ENCODE measurements around the gene ADGRL2. TPM values are rescaled to one million over a fixed set of nuclear protein-coding genes. Genes with fewer than 3 reads are reported as not detected.

ADGRL2 gene
- polyA plus RNA-seq, 4 donors = 151 to 477 (median 201) TPM

DNA sequence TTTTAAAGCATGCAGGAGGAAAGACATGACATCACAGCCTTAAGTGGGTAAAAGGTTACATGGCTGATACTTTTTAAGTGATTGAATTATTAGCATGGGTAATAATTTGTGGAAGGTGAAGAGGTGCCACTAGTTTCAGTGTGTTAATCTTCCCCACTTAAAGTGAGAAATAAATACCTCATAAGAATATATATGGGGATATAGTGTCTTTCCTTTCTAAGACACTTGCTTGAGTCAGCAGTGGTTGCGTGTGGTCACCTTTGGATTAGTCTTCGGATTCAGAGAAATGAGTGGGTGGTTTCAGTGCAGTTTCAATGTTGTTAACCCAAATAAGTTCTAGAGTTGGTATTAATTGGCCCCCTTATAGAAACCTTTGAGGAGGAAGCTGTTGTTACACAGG is 94.1 kb downstream of the ADGRL2 start:
- DNase-seq (ENCODE audit: low read depth in 4 of 4, low spot score in 3 of 4) = no peak

DNA sequence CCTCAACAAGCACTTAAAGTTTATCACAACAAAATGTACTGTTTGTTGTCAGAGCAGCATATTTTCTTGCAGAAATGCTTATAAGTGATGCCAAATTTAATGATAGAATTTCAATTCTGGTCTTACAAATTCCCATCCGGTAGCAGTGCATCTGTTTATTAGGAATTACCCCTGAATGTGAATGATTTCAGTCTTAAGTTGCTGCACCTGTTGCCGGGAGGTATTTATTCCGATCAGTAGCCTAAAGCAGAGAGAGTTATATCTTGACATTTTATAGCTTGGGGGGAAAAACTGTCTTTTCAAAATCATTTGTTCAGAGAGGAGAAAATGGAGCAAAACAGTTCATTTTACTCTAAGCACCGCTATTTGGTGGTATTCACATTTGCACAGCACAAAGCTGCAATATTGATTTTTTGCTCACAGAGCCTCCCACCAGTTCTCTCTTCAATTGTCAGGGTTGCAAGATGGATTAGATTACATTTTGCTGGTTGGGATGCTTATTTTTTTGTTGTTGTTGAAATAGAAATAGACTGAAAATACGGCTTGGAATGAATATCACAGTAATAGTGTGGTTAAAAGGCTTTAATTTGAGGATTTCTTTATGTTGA is 98.6 kb downstream of the ADGRL2 start:
- DNase-seq (ENCODE audit: low read depth in 4 of 4, low spot score in 3 of 4) = no peak

DNA sequence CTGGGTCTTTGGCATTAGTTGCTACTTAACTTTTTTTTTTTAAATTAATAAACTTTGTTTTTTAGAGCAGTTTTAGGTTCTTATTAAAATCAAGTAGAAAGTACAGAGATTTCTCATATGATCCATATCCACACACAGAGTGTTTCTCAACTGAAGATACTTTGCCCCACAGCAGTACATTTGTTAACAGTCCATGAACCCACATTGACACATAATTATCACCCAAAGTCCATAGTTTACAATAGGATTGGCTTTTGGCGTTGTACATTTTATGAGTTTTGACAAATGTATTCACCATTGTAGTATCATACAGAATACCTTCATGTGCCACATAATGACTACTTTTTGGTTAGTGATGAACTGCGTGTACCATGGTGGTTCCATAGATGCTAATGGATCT is 106.8 kb downstream of the ADGRL2 start:
- no peak for DNase-seq (ENCODE audit: low read depth in 4 of 4, low spot score in 3 of 4)

DNA sequence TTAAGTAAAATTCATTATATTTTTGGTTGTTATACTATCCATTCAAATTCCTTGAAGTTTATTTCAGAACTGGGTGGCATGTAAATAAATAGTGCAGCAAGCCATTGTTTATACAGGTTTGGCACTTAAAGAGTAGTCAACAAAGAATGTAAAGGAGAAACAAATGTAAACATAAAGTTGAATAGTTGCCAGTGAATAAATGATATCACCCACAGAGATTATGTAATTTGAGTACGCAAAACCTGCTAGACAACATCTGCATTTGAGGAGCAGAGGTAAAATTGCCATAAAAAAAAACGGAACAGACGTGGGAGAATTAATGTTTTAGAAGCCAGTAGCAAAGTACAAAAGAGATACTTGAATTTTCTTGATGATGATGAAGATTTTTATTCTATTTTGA is 111.6 kb downstream of the ADGRL2 start:
- no peak for DNase-seq (ENCODE audit: low read depth in 4 of 4, low spot score in 3 of 4)

DNA sequence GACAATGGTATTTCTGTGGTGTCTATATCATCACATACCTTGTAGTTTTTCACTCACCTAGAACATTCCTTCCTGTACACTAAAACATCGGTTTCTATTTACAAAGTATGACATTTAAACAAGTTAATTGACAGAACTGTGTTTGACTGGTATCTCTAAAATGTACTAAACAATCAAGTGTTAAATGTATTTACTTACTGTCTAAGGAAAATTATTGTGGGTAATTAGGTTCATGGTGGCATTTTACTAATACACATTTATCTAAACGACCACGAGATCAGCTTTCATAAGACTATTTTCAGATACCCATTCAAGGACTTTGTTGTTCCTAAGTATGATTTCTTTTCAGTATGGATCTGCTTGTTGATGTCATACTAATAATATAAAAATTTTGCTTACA is 115.2 kb downstream of the ADGRL2 start:
- DNase-seq (ENCODE audit: low read depth in 4 of 4, low spot score in 3 of 4) = no peak

DNA sequence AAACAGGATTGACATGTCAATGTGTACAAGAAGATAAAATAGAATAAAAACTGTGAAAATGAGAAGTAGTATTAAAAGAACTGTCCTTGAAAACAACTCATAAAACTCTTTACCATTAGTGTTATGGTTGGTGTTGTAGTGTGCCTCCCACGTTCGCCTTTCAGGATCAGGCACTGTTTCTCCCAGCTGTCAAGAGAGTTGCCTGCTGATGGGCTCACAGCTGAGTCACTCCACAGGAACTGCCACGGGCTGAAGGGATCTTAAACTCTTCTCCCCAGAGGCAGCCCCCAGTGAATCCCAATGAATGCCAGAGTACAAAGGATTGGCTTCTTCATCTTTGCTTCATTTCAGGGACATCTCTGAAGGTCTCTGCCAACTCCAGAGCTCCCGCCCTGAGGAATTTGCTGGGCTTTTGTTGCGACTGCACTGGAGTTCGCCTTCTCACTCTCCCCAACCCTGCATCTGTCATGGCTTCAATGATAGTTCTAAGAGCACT is 119.6 kb downstream of the ADGRL2 start:
- no peak for DNase-seq (ENCODE audit: low read depth in 4 of 4, low spot score in 3 of 4)

DNA sequence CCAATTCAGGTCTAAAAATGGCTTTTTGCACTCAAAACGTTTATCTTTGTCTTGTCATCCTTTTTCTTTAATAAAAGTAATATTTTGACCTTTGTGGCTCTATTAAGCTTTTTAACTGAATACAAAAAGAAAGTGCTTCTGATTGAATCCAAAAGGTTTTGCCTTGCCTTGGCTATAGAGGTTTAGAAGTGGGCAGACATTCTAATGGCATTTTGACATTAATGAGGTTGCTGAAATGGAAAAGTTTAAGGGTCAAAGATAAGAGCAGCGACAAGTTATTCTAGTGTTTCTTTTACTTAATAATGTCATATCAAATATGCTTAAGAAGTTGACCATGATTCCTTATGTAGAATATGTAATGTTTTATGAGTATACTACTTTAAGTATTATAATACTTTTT is 120.2 kb downstream of the ADGRL2 start:
- DNase-seq (ENCODE audit: low read depth in 4 of 4, low spot score in 3 of 4) = no peak

DNA sequence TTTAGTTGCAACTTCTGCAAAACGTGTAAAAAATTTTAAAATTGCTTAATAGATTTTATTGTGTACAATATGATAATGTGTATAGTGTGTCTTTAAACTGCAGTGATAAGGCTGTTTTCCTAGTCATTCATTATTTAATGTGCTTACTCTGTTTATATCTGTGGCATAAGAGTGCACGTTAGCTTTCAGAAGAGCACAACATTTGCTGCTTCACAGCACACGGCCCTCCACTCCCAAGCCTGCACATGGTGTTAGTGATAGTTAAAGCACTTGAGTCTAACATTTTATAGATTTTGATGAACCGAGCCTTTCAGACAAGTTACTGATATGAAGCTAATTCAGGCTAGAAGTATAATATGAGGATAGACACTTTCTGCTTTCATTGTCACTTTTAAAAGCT is 120.6 kb downstream of the ADGRL2 start:
- no peak for DNase-seq (ENCODE audit: low read depth in 4 of 4, low spot score in 3 of 4)

DNA sequence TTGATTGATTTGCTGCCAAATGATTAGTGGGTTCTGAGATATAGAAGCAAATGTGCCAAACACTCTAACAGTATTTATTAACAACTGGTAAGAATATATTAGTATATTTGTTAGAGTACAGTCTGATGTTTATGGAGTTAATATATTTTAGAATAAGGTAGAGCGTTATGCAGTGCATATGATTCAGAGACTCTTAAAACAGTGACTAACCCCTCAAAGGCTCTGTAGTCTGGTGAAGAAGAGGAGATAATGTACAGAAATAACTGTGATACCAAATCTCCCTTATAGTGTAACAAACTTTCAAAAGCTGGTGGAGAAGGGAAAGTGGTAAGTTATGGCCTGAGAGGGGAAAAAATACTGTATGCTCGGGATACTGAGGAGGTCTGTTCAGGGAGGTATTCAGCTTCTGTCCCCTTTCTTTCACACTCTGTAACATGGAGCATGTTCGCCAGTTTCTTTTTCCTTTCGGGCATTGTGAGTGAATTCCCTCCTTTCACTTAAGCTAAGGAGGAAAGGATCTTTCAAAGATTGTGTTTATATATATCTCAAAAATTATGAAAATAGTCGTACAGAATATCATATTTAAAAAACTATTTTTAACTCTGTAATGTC is 121.2 kb downstream of the ADGRL2 start:
- DNase-seq (ENCODE audit: low read depth in 4 of 4, low spot score in 3 of 4) = no peak

DNA sequence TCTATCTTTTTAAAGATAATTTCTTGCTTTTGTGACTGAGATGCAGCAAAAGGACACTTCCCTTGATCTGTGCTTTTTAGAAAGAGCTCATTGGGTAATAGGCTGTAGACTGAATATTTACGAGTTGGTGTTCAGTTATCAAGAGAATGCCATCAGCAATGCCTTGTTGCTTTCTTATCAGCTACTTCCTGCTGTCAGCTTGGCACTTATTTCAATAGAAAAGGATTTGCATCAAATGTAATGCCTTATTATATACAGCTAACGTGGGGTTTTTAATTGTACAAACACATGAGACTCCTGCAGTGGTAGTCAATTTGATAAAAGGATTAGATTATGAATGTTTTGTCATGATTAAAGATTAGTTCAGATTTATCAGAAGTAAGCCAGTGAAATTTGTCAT is 122.2 kb downstream of the ADGRL2 start:
- DNase-seq (ENCODE audit: low read depth in 4 of 4, low spot score in 3 of 4) = no peak

DNA sequence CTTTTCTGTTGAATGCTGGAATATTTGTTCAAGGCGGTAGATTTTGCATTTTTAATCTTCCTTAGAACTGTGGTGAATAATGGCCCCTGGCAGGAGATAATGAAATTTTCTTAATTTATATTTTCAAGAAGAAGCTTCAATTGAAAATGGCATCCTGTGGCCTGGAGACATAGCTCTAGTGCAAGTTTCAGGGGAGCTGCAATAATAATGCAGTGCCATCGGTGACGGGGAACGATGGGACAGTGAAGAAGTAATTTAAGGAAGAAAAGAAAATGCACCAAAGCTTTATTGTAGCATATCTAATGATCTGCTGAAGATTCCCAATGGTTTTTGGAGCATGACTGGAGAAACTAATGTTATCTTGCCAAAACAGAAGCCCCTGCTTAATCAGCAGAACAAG is 128.4 kb downstream of the ADGRL2 start:
- no peak for DNase-seq (ENCODE audit: low read depth in 4 of 4, low spot score in 3 of 4)

DNA sequence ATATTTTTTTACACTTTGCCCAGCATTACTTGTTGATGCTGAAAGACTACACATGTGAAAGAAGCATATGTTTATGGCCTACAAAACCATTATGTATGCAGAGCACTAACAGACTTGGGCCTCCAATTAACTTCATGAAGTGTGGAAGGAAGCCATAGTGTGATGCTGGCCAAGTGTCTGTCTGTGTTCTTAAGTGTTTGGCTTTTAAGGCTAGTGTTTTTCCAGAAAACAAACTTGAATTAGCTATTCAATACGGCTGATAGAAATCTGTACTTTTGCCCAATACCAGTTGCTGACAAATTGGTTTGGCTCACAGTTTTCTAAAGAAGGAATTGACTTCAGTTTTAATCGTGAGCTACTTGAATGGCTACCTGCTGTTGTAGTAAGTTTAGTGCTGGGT is 136.1 kb downstream of the ADGRL2 start:
- no peak for DNase-seq (ENCODE audit: low read depth in 4 of 4, low spot score in 3 of 4)

DNA sequence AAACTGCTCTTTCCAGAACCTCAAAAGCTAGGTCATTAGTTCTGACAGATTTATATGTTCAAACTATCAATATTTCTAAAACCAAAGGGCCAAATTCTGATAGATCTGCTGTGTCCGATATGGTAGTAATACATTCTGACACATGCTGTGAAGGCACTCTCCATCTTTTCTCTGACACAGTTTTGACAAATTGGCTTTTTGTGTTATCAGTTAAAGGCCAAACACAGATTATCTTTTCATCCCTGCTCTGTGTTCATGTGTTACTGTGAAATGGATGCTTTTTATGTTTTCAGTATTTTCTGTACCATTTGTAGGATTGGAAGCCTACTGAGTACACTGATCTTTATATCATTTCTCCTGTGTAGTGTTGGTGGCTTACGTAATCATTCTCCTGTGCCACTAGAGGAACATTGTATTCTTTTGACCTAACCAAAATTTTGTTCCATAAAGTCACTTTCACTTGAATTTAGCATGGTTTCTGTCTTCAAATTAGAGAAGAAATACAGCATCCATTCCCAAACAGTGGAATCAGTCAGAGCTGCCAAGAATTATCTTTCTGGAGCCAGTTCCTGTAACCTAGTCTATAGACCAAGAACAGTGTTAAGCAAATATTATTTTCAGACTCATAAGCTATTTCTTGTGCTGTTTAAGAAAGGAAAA is 137.2 kb downstream of the ADGRL2 start:
- no peak for DNase-seq (ENCODE audit: low read depth in 4 of 4, low spot score in 3 of 4)

DNA sequence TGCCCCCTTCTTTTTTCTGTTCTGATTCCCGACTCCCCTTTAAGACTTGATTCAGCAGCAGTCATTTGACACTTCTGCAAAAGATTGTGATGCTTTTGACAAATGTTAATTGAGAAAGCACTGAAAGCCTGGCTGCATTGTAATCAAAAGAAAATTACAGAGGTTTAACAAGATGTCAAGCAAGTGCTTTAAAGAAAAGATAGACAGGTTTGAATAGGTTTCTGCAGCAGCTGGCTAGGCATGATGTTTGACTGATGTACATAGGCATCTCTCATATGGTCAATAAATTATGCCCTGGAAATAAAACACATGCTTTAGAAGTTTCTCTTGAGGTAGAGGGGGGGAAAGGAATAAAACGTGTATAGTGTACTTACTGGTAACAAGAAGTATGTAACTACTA is 147.8 kb downstream of the ADGRL2 start:
- DNase-seq (ENCODE audit: low read depth in 4 of 4, low spot score in 3 of 4) = no peak

DNA sequence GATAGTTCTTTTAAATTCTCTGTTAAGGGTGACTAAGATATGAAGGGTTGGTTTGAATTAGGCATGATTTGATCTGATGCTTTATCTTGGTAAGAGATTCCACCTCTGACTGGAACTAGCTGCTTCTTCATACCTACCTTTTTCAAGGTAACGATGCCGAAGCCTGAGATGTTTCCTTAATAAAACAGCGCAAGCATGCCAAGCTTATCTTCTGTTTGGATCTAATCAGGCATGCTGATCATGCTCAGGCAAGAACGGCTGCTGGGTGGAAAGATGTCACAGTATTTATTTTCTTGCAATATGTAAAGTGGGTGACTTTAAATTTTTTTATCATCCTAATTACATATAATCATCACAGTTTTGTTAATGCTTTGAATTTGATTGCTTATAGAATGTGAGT is 148.7 kb downstream of the ADGRL2 start:
- no peak for DNase-seq (ENCODE audit: low read depth in 4 of 4, low spot score in 3 of 4)

DNA sequence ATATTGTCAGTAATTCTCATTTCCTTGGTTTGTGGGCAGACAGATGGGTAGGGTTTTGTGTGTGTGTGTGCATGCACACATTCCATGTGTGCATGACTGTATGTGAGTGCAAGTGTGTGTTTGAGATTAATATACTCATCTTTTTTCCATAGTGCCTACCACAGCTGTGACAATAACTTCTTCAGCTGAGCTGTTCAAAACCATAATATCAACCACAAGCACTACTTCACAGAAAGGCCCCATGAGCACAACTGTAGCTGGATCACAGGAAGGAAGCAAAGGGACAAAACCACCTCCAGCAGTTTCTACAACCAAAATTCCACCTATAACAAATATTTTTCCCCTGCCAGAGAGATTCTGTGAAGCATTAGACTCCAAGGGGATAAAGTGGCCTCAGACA is 149.3 kb downstream of the ADGRL2 start:
- DNase-seq (ENCODE audit: low read depth in 4 of 4, low spot score in 3 of 4) = no peak

DNA sequence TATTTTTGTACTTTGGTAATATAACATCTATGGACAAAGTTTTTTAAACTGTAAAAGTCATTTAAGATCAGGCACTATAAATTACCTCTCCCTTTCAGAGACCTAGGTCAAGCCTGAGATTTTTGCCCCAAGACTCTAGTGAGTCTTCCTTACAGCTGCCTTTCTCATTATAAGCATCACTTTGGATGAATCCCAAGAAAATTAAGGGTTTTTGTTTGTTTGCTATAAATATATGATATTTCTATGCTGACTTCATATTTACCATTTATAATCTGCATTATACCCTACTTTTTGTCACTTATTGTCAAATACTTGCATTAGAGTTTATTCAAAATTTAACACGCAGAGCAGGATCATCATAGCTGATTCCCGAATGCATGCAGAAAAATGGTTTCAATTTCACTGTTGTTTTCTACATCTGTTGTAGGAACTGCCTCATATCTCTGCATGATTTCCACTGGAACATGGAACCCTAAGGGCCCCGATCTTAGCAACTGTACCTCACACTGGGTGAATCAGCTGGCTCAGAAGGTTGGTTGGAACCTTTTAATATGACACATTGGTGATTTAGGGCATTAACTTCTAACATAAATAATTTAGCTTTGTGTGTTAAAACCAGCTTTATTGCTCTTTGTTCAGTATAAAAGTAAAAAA is 150.0 kb downstream of the ADGRL2 start:
- DNase-seq (ENCODE audit: low read depth in 4 of 4, low spot score in 3 of 4) = no peak

DNA sequence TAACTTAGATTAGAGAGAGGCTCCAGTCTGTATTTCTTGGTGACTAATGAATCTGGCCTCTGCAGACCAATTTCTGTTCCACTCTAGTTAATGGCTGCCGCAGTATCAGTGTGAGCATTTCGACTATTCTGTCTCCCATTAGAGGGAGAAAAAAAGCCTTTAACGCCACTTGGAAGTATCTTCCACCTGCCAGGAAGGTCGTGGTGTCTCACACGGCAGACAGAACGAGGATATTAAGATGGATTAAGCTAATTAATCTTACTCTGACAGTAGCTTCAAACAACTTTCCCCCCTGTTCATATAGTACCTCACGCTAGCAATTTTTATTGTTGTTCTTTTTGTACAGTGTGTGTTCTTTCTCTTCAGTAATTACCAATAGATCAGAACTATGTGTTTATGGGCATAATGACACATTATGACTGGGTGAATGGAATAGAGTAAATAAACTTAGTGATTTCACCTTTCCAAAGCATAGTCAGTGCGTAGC is 153.8 kb downstream of the ADGRL2 start:
- DNase-seq (ENCODE audit: low read depth in 4 of 4, low spot score in 3 of 4) = no peak

DNA sequence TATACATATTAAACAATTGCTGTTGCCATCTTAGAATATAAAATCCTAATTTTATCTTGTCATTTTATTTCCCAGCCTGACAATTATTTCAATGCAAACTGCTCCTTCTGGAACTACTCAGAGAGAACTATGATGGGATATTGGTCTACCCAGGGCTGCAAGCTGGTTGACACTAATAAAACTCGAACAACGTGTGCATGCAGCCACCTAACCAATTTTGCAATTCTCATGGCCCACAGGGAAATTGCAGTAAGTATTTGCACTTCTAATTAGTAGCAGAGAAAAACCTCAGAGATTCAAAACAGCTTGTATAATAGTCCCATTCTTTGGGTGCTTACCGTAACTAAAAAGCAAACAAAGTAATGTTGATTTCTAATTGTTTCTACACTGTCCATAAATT is 167.2 kb downstream of the ADGRL2 start:
- DNase-seq (ENCODE audit: low read depth in 4 of 4, low spot score in 3 of 4) = no peak

DNA sequence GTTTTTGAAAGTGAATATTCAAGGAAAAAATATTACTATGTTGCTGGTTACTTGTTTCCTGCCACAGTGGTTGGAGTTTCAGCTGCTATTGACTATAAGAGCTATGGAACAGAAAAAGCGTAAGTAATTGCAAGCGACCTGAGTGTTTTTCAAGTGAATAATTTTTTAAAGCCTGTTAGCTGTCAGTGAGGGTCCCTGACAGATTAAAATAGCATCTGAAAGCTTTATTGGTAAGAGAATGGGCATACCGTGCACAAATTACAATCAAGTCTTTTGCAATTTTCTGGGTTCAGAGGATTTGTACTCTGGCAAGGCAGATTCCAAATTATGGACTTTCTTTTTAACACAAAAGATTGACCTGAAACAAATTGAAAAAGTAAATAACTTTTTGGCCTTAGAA is 169.7 kb downstream of the ADGRL2 start:
- no peak for DNase-seq (ENCODE audit: low read depth in 4 of 4, low spot score in 3 of 4)

DNA sequence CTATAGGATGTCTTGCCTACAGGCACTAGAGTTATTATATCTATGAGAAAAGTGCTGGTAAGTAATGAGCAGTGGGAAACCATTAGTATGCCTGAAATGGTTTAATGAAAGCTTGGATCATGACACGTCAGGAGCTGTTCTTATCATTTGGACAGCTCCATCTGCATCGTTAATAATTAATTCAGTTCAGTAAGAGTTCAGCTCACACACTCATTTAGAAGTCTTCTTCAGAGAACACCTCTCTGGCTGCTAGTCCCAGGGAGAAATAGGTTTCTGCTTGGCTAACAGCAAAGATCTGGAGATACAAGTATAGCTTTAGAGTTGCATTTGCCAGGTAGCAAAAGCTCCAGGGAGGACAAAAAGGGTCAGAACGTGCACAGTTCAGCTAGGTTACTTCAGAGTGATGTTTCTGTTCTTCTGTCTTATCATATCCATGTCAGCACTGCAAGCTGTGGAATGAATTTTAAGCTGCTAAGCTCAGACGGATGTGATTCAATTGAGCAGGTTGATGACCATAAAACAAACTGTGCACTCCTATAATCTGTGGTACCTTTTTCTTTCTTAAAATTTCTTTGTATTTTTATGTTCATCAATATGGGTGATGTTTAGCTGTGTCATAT is 173.6 kb downstream of the ADGRL2 start:
- no peak for DNase-seq (ENCODE audit: low read depth in 4 of 4, low spot score in 3 of 4)

Measured in left renal pelvis (tissue), 4 donors.